ENCODE data around the gene IP6K2.
"Not testable (repeated sequence)": the region's sequence is repeated elsewhere in the genome, so short reads cannot be mapped to it uniquely, and the experiment has no call there.

IP6K2 gene

GRCh38 chr3:48725185-48725855 is 8.3 kb upstream of the IP6K2 start:
- DNase-seq (ENCODE audit: low read depth): not testable (repeated sequence)

GRCh38 chr3:48723725-48724124 is 6.7 kb upstream of the IP6K2 start:
- no peak for DNase-seq (ENCODE audit: low read depth)

- DNase-seq (ENCODE audit: low read depth): not testable (repeated sequence)
Measured at GRCh38 chr3:48723293-48723692, 6.3 kb upstream of the IP6K2 start.

GRCh38 chr3:48716508-48716981 is 476 bp downstream of the IP6K2 start:
- DNase-seq (ENCODE audit: low read depth): no peak

- DNase-seq (ENCODE audit: low read depth): no peak
Measured at GRCh38 chr3:48715174-48715800, 1.7 kb downstream of the IP6K2 start.

GRCh38 chr3:48711727-48712126 is 5.3 kb downstream of the IP6K2 start:
- no peak for DNase-seq (ENCODE audit: low read depth)

GRCh38 chr3:48709051-48709461 is 8.0 kb downstream of the IP6K2 start:
- no peak for DNase-seq (ENCODE audit: low read depth)

- no peak for DNase-seq (ENCODE audit: low read depth)
Measured at GRCh38 chr3:48708481-48708889, 8.5 kb downstream of the IP6K2 start.

GRCh38 chr3:48707157-48707556 is 9.9 kb downstream of the IP6K2 start:
- no peak for DNase-seq (ENCODE audit: low read depth)

- DNase-seq (ENCODE audit: low read depth): no peak
Measured at GRCh38 chr3:48702320-48702920, 14.6 kb downstream of the IP6K2 start.

- DNase-seq (ENCODE audit: low read depth): no peak
Measured at GRCh38 chr3:48700731-48701405, 16.2 kb downstream of the IP6K2 start.

- no peak for DNase-seq (ENCODE audit: low read depth)
Measured at GRCh38 chr3:48698891-48699290, 18.1 kb downstream of the IP6K2 start.

- DNase-seq (ENCODE audit: low read depth): no peak
Measured at GRCh38 chr3:48697952-48698351, 19.1 kb downstream of the IP6K2 start.

GRCh38 chr3:48696601-48697000 is 20.4 kb downstream of the IP6K2 start:
- no peak for DNase-seq (ENCODE audit: low read depth)

GRCh38 chr3:48696156-48696555 is 20.9 kb downstream of the IP6K2 start:
- DNase-seq (ENCODE audit: low read depth): no peak

- no peak for DNase-seq (ENCODE audit: low read depth)
Measured at GRCh38 chr3:48695393-48695753, 21.6 kb downstream of the IP6K2 start.

GRCh38 chr3:48694610-48695392 is 22.2 kb downstream of the IP6K2 start:
- no peak for DNase-seq (ENCODE audit: low read depth)

- DNase-seq (ENCODE audit: low read depth): no peak
Measured at GRCh38 chr3:48693826-48694225, 23.2 kb downstream of the IP6K2 start.

- no peak for DNase-seq (ENCODE audit: low read depth)
Measured at GRCh38 chr3:48692551-48692950, 24.5 kb downstream of the IP6K2 start.

GRCh38 chr3:48690846-48691458 is 26.1 kb downstream of the IP6K2 start:
- no peak for DNase-seq (ENCODE audit: low read depth)

GRCh38 chr3:48689384-48689783 is 27.6 kb downstream of the IP6K2 start:
- DNase-seq (ENCODE audit: low read depth): no peak

GRCh38 chr3:48688737-48689075 is 28.3 kb downstream of the IP6K2 start:
- no peak for DNase-seq (ENCODE audit: low read depth)
